Superior temporal gyrus (tissue), 1 donor: ENCODE results near the gene TRIM33.

Experiments
- DNase-seq: peaks from one replicate; pipeline ENCODE4 v3.0.0-alpha.2; 2016; ENCODE audit errors: extremely low spot score

TRIM33 gene

GRCh38 chr1:114511032-114511785 is at the start of gene TRIM33:
Gene TRIM33, minus strand, starts transcription at chr1:114511203. Its CDS starts 127 bp downstream, at chr1:114511076.
- DNase-seq = peak; percentile 94

- DNase-seq = no peak
Measured at GRCh38 chr1:114559356-114559755, 48.4 kb upstream of the TRIM33 start.

- DNase-seq = peak; percentile 15
Measured at GRCh38 chr1:114558544-114558943, 47.5 kb upstream of the TRIM33 start.

DNA sequence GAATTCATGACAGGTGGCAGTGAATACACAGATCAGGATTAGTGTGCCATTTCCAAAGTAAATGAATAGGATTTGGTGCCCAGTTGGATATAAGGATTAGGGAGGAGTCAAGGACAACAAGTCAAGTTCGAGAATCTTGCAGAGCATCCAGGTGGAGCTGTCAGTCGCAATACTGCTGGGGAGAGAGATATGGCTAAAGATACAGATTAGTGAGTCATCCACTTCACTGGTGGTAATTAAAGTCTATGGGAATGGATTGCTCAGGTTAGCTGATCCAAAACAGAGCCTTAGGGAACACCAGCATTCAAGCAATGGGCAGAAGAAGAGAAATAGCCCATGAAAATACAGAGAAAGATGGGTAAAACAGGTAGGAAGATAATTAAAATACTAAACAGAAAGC is 43.6 kb upstream of the TRIM33 start:
- DNase-seq = no peak

DNA sequence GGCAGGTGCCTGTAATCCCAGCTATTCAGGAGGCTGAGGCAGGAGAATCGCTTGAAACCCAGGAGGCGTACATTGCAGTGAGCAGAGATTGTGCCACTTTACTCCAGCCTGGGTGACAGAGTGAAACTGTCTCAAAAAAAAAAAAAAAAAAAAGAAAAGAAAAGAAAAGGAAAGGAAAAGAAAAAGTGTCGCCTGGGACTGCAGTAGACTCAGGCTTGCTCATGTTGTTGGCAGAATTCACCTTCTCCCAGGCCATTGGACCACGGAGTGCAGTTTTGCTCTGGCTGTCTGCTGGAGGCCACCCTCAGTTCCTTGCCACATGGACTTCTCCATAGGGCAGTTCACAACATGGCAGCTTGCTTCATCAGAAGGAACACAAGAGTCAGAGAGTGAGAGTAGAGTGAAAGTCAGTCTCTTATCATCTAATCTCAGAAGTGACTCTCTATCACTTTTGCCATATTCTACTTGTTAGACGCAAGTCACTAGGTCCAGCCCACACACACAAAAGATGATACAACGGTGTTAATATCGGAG is 41.2 kb upstream of the TRIM33 start:
- no peak for DNase-seq

DNA sequence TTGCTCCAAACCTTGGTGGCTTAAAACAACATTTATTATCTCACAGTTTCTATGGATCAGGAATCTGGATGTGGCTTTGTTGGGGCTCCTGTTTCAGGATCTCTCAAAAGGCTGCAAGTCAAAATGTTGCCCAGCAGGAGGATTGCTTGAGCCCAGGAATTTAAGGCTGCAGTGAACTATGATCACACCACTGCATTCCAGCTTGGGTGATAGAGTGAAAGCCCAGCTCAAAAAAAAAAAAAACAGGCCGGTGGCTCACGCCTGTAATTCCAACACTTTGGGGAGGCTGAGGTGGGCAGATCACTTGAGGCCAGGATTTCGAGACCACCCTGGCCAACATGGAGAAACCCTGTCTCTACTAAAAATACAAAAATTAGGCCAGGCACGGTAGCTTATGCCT is 40.4 kb upstream of the TRIM33 start:
- no peak for DNase-seq

DNA sequence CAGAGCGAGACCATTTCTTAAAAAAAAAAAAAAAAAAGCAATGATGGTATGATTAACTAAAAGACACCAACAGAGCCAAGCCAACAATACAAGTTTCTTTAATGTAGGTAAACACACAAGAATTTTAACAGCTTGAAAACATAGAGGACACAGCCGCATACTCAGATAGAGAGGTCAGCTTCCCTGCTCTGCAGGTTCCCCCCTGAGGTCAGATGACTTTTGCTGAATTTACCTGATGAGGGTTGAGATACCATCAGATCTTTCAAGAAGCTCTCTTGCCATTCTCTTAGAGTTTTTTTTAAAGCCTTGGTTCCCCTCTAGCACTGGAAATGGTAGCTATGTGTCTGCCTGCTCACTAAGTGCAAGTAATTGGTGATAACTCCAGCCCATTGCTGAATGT is 39.3 kb upstream of the TRIM33 start:
- DNase-seq = no peak

- no peak for DNase-seq
Measured at GRCh38 chr1:114549137-114549536, 38.1 kb upstream of the TRIM33 start.

DNA sequence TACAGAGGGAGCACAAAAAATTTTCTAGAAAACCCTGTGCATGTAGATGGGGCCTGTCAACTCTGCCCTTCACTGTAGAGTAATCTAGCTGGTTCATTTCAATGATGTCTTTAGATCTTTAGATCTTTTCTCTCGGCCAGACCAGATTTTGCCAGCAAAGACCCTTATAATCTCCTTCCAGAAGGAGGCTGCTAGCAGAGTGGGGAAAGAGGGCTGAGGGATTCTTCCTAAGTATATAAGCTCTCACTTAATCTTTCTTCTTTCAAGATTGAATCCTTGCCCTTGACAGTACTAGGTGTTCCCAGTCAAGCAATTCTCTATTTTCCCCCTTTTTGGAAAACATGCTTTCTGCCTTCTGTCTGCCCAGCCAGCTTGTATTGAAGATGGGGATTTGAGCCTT is 36.1 kb upstream of the TRIM33 start:
- DNase-seq = no peak

DNA sequence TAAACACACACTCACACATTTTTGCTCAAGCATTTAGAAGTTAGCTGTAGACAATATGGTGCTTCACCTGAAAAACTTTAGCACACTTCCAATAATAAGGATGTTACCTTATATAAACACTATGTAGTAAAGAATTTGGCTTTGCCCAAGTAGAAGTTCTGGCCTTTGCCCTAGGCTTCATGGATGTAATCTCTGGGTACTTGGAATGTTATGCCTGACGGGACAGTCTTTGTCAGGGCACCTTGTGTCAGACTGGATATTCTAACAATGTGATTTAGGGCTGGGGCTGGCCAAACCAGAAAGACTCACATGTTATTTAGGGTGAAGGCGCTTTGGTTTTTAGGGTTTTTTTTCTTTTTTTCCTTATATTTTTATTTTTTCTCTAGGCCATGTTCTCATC is 34.8 kb upstream of the TRIM33 start:
- DNase-seq = no peak

GRCh38 chr1:114545315-114545714 is 34.3 kb upstream of the TRIM33 start:
- no peak for DNase-seq

DNA sequence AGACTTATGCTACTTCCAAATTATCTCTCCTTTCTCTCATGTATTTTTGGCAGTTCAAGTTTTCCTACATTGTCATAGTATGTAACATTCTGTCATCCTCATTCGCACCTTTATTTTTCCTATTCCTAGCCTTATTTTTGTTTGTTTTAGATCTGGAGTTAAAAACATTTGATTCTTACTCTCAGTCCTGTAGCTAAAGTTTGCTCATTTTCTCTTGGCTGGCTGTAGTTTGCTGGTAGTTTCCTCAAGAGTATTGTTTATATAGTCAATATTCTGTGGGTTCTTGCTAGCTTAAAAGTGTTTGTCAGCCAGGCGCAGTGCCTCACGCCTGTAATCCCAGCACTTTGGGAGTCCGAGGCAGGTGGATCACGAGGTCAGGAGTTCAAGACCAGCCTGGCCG is 29.8 kb upstream of the TRIM33 start:
- no peak for DNase-seq

DNA sequence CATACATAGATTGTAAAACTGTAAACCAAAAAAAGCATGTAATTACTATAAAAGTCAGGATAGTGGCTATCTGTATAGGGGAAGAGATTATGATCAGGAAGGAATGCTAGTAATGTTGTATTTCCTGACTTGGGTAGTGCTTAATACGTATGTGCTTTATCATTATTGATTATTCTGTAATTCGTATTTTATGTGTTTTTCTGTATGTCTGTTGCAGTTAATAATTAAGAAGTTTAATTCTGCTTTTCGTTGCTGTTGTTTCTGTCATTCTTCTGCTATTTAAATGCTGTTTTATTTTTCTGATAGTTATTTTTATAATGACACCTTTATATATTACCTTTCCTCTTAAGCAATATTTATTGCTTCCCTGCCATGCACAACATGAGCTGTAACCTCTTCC is 29.3 kb upstream of the TRIM33 start:
- DNase-seq = no peak

- no peak for DNase-seq
Measured at GRCh38 chr1:114536043-114536442, 25.0 kb upstream of the TRIM33 start.

- no peak for DNase-seq
Measured at GRCh38 chr1:114535401-114535800, 24.4 kb upstream of the TRIM33 start.

DNA sequence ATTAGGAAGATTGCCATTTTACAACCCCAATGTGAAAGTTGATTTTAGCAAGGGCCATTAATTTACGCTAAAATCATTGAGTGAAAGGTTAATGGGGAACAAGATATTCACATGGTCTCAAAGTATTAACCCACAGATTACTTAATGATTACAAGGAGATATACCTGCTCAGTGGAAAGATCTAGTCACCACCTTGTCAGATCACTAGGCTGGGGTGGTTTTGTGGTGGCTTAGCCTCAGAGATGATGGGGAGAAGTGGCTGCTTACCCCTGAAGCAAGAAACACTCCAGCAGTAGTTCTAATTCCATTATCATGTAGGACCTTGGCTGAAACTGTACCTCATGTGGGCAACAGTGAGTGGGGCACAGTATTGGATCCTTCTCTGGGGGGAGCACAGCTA is 20.1 kb upstream of the TRIM33 start:
- DNase-seq = no peak

DNA sequence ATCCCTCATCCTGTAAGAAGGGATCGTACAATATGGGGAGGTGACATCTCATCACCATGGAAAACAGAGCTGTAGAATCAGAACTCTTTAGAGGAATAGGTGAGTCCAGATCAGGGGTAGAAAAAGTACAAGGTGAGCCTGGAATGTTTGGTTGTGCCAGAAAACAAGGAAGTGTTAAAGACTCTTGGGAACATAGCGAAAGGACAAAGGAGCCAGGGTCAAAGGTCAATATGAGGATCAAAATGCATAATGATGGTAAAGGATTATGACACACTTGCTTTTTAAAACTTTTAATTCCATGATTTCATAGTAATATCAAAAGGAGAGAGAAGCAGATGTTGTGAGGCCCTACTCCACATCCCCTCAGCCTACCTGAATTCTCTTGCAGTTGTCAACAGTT is 19.2 kb upstream of the TRIM33 start:
- DNase-seq = no peak

- DNase-seq = no peak
Measured at GRCh38 chr1:114524944-114525343, 13.9 kb upstream of the TRIM33 start.

- no peak for DNase-seq
Measured at GRCh38 chr1:114522264-114522575, 11.2 kb upstream of the TRIM33 start.

GRCh38 chr1:114521396-114522263 is 10.6 kb upstream of the TRIM33 start:
- DNase-seq = no peak

- no peak for DNase-seq
Measured at GRCh38 chr1:114517348-114517747, 6.3 kb upstream of the TRIM33 start.

DNA sequence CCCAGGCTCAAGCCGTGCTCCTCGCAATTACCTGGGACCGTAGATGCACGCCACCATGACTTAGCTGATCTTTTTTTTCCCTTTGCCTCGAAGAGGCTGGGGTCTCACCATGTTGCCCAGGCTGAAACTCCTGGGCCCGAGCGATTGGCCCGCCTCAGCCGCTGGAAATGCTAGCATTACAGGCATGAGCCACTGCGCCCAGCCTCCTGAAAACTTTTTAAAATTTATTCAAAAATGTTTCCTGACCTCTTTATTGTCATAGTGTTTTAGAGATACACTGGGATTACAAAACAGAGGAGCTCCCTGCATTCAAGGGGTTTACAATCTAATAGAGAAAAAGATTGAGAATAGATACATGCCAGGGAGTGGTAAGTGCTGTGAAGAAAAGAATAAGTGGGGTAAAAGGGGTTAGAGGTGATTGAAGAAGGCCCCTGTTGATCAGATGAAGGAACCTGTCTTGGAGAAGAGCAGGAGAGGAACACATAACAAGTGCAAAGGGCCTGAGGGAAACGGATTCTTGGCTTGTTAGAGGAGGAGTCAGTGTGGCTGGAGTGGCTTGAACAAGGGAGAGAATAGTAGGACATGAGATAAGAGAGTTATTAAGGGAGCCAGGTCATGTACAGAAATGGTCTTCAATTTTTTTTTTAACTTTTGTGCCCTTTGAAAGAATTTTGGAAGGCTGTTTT is 1.7 kb upstream of the TRIM33 start:
- DNase-seq = no peak
